ENCODE data around the gene PSMC5.
"Not testable (repeated sequence)": the region's sequence is repeated elsewhere in the genome, so short reads cannot be mapped to it uniquely, and the experiment has no call there.

The PSMC5 gene

DNA sequence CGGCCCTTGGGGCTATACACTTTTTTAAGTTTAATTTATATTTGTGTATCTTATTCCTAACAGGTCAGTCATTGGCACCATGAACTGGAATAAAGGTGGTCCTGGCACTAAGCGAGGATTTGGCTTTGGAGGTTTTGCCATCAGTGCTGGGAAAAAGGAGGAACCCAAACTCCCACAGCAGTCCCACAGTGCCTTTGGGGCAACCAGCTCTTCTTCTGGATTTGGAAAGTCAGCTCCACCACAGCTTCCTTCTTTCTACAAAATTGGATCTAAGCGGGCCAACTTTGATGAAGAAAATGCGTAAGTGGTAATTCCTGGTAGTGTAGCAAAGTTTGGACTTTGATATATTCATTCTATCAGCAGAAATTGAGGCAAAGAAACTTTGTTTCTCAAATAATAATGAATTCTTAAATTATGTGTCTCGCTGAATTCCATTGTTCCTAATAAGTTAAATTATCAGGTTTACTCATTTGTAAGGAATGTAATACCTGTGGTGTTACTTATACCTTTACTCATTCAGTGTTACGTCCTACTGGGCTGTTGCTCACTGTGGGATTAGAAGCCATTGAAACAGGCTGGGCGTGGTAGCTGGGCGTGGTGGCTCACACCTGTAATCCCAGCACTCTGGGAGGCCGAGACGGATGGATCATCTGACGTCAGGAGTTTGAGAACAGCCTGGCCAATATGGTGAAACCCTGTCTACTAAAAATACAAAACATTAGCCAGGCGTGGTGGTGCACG is 40.1 kb upstream of the PSMC5 start:
- no peak overlapping the region for H3K4me3 ChIP-seq (ENCODE audit: low read length)
- no peak for DNase-seq (ENCODE audit: low read depth)
- TF ChIP-seq, protein P1, sequence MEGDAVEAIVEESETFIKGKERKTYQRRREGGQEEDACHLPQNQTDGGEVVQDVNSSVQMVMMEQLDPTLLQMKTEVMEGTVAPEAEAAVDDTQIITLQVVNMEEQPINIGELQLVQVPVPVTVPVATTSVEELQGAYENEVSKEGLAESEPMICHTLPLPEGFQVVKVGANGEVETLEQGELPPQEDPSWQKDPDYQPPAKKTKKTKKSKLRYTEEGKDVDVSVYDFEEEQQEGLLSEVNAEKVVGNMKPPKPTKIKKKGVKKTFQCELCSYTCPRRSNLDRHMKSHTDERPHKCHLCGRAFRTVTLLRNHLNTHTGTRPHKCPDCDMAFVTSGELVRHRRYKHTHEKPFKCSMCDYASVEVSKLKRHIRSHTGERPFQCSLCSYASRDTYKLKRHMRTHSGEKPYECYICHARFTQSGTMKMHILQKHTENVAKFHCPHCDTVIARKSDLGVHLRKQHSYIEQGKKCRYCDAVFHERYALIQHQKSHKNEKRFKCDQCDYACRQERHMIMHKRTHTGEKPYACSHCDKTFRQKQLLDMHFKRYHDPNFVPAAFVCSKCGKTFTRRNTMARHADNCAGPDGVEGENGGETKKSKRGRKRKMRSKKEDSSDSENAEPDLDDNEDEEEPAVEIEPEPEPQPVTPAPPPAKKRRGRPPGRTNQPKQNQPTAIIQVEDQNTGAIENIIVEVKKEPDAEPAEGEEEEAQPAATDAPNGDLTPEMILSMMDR (conservative IDR thresholded peaks at IDR 0.05; ENCODE audit: low read length), result no peak

DNA sequence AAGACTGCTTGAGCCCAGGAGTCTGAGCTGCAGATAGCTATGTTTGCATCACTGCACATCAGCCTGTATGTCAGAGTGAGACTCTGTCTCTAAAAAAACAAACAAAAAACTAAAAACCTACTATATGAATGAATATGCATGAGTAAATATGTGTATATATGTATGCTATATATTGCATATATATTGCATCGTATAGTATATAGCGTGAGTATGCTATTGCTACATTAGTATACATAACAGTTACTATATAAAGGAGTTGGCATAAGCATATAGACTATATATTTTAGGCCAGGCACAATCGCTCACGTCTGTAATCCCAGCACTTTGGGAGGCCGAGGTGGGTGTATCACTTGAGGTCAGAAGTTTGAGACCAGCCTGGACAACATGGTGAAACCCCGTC is 37.2 kb upstream of the PSMC5 start:
- H3K4me3 ChIP-seq (ENCODE audit: low read length), result no peak overlapping the region
- TF ChIP-seq, protein P1 (conservative IDR thresholded peaks at IDR 0.05; ENCODE audit: low read length), result no peak
- no peak for DNase-seq (ENCODE audit: low read depth)

- H3K4me3 ChIP-seq (ENCODE audit: low read length), result no peak overlapping the region
- DNase-seq (ENCODE audit: low read depth), result no peak
- TF ChIP-seq, protein P1 (conservative IDR thresholded peaks at IDR 0.05; ENCODE audit: low read length), result no peak
Observed at GRCh38 chr17:63792055-63792729, 35.0 kb upstream of the PSMC5 start.

- not testable (repeated sequence) for H3K4me3 ChIP-seq (ENCODE audit: low read length)
Observed at GRCh38 chr17:63796375-63796774, 30.9 kb upstream of the PSMC5 start.

GRCh38 chr17:63798572-63799106 is 28.6 kb upstream of the PSMC5 start:
- DNase-seq (ENCODE audit: low read depth), result peak; percentile 29
- no peak overlapping the region for H3K4me3 ChIP-seq (ENCODE audit: low read length)
- TF ChIP-seq, protein P1 (conservative IDR thresholded peaks at IDR 0.05; ENCODE audit: low read length), result no peak

More at GRCh38 chr17:63796375-63796774, 30.9 kb upstream of the PSMC5 start:
- DNase-seq (ENCODE audit: low read depth), result not testable (repeated sequence)

DNA sequence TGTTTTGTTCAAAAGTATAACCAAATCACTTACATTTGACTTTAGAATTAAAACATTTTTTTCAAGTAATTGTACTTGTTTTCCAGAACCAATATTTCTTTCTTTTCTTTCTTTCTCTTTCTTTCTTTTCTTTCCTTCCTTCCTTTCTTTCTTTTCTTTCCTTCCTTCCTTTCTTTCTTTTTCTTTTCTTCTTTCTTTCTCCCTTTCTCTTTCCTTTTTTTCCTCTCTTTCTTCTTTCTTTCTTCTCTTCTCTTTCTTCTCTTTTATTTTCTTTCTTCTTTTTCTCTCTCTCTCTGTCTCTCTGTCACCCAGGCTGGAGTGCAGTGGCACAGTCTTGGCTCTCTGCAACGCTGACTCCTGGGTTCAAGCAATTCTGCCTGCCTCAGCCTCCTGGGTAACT is 26.4 kb upstream of the PSMC5 start:
- DNase-seq (ENCODE audit: low read depth), result no peak
- no peak overlapping the region for H3K4me3 ChIP-seq (ENCODE audit: low read length)
- TF ChIP-seq, protein P1 (conservative IDR thresholded peaks at IDR 0.05; ENCODE audit: low read length), result no peak

DNA sequence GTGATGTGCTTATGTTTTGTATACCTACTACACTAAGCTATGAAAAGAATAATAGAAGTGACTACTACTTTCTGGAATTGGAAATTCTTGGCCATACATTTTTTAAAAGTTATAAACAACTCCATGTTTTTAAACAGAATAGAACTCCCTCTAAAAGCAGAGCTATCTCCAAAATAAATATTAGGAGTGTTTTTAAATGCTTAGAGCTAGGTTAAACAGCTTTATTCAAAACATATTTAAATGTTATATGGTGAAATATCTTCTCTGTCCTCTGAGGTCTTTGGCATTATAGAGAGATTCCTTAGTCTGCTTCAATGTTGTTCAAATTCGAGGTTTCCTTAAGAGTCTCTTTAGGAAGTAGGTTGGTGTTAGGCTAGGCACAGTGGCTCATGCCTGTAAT is 22.9 kb upstream of the PSMC5 start:
- no peak overlapping the region for H3K4me3 ChIP-seq (ENCODE audit: low read length)
- TF ChIP-seq, protein P1 (conservative IDR thresholded peaks at IDR 0.05; ENCODE audit: low read length), result no peak
- DNase-seq (ENCODE audit: low read depth), result no peak

All from AG10803 (cell line).